Keratinocyte (primary cell): ENCODE measurements around the gene LAMC3. TPM values are rescaled to one million over a fixed set of nuclear protein-coding genes. Genes with fewer than 3 reads are reported as not detected.
"Not testable (repeated sequence)": the region's sequence is repeated elsewhere in the genome, so short reads cannot be mapped to it uniquely, and the experiment has no call there.

ENCODE experiments used
- DNase-seq: peaks from one replicate; pipeline ENCODE4 v3.0.0-alpha.2; 2011; ENCODE audit warnings: low read depth, missing footprints, low spot score
- FAIRE-seq: peaks from 2 replicates; lab custom pipeline; 2011; peaks lifted over from hg19 to GRCh38; lab: Jason Lieb, UNC
- H2AFZ ChIP-seq: 2 replicates; pipeline ENCODE4 v1.6.0; 2012; ENCODE audit warnings: low read length, control low read depth, inconsistent platforms; ENCODE audit not compliant: control insufficient read depth
- H3K27ac ChIP-seq: 2 replicates; pipeline ENCODE4 v1.5.1; 2011; ENCODE audit warnings: low read length; ENCODE audit not compliant: control insufficient read depth, insufficient read depth
- H3K27me3 ChIP-seq: 3 replicates; pipeline ENCODE4 v1.6.0; 2011; ENCODE audit warnings: low read length; ENCODE audit not compliant: control insufficient read depth, insufficient read depth; ENCODE audit errors: extremely low read depth
- H3K36me3 ChIP-seq, 2 experiments: 2 replicates in 1 of 2; 3 replicates in 1 of 2; pipeline ENCODE4 v1.5.1; 2011; ENCODE audit warnings: low read length in 2 of 2, mild to moderate bottlenecking in 1 of 2; ENCODE audit not compliant: control insufficient read depth in 2 of 2, insufficient read depth in 2 of 2; ENCODE audit errors: extremely low read depth in 1 of 2
- H3K4me1 ChIP-seq: 3 replicates; pipeline ENCODE4 v1.5.1; 2011; ENCODE audit warnings: low read length; ENCODE audit not compliant: control insufficient read depth, insufficient read depth; ENCODE audit errors: extremely low read depth
- H3K4me2 ChIP-seq: 3 replicates; pipeline ENCODE4 v1.6.0; 2011; ENCODE audit warnings: low read depth, low read length; ENCODE audit not compliant: control insufficient read depth, insufficient read depth; ENCODE audit errors: extremely low read depth
- H3K4me3 ChIP-seq, 3 experiments: fragments of 200-600 bp in 1 of 3; sonication (generic) in 1 of 3; 2 replicates in 2 of 3; 3 replicates in 1 of 3; pipeline ENCODE4 v1.5.1; 2011 to 2016; ENCODE audit warnings: low read length in 3 of 3, mild to moderate bottlenecking in 3 of 3, control low read depth in 2 of 3, inconsistent platforms in 1 of 3, low read depth in 1 of 3, mixed read lengths in 1 of 3, mixed run types in 1 of 3, moderate library complexity in 1 of 3; ENCODE audit not compliant: control insufficient read depth in 2 of 3, insufficient read depth in 2 of 3; ENCODE audit errors: extremely low read depth in 1 of 3
- H3K79me2 ChIP-seq: 2 replicates; pipeline ENCODE4 v1.6.0; 2012; ENCODE audit warnings: low read length; ENCODE audit not compliant: control insufficient read depth, insufficient read depth
- H3K9ac ChIP-seq: 3 replicates; pipeline ENCODE4 v1.6.0; 2011; ENCODE audit warnings: low read length; ENCODE audit not compliant: control insufficient read depth, insufficient read depth; ENCODE audit errors: extremely low read depth
- H3K9me1 ChIP-seq: 3 replicates; pipeline ENCODE4 v1.6.0; 2011; ENCODE audit warnings: low read length; ENCODE audit not compliant: control insufficient read depth, insufficient read depth; ENCODE audit errors: extremely low read depth
- H3K9me3 ChIP-seq: 2 replicates; pipeline ENCODE4 v1.5.1; 2012; ENCODE audit warnings: low read depth, low read length; ENCODE audit not compliant: control insufficient read depth
- H4K20me1 ChIP-seq: 3 replicates; pipeline ENCODE4 v1.6.0; 2011; ENCODE audit warnings: low read length; ENCODE audit not compliant: control insufficient read depth, insufficient read depth; ENCODE audit errors: extremely low read depth
- EZH2 ChIP-seq: IDR thresholded peaks from one replicate; pipeline ENCODE4 v1.6.1; 2012; ENCODE audit warnings: inconsistent platforms, mild to moderate bottlenecking, low read length, moderate library complexity
- dilution Hi-C: fragments of 300-500 bp; cut with MboI; formaldehyde crosslinking; loops from one replicate; pipeline ENCODE4 v1.7.0; 2020; ENCODE audit warnings: low sequenced_read_pairs; ENCODE audit not compliant: extremely low pct_ligation_motif_present
- polyA plus RNA-seq, 5 experiments: library from polyadenylated mRNA; depleted of rRNA in 3 of 5; stranded (reverse) in 3 of 5; stranded (forward) in 1 of 5; unstranded in 1 of 5; fragments of >200 nt; gene quantifications; 1 replicate in 1 of 5; 2 replicates in 3 of 5; 3 replicates in 1 of 5; pipeline versions ENCODE4 v1.2.1 to v1.2.3, GENCODE V29; 2011 to 2012; ENCODE audit warnings: missing spikeins in 2 of 5, low read depth in 1 of 5, low replicate concordance in 1 of 5
- TF ChIP-seq, protein P1 (sequence below), 3 experiments: IDR thresholded peaks in 1 of 3; conservative IDR thresholded peaks in 1 of 3; optimal IDR thresholded peaks in 1 of 3; 2 replicates in 2 of 3; 3 replicates in 1 of 3; pipeline versions ENCODE3 to v1.5.1; 2011; ENCODE audit warnings: low read length in 3 of 3, mild to moderate bottlenecking in 3 of 3, moderate library complexity in 2 of 3, control low read depth in 1 of 3, inconsistent platforms in 1 of 3; ENCODE audit not compliant: insufficient read depth in 2 of 3; ENCODE audit errors: extremely low read depth in 1 of 3

LAMC3 gene
- polyA plus RNA-seq, 1 donor (not counting 4 experiments of a cell fraction or from before 2014, with no cell fraction given), result not detected

DNA sequence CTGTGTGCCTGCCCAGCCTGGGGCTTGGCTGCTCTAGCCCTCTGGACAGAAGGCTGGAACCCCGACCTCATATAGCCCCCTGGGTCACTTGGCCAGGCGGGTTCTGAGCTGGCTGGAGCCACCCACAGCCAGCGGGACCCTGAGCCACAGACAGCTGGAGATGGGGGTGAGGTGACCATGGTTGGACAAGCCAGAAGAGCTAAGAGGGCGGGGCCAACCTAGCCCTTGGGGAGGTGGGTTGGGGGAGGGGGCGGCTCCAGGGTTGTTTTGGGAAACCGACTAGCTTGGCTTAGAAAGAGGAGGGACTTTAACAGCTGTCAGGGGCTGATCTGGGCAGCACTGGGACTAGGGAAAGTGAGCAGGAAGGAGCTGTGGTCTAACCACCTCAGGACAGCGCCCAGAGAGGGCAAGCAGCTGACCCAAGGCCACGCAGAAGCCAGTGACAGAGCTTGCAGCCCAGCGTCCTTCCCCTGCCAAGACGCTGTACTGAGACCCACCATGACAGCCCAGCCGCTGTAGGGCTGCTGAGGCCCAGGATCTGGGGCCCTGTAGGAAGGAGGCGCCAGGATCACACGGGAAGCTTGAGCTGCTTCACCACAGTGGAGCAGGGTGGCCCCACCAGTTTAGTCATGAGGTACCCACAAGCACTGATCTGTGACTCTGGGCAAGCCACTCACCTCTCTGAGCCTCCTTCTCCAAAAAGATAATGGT lies 89.6 kb downstream of the LAMC3 start:
- dilution Hi-C loops, result no loop called here

DNA sequence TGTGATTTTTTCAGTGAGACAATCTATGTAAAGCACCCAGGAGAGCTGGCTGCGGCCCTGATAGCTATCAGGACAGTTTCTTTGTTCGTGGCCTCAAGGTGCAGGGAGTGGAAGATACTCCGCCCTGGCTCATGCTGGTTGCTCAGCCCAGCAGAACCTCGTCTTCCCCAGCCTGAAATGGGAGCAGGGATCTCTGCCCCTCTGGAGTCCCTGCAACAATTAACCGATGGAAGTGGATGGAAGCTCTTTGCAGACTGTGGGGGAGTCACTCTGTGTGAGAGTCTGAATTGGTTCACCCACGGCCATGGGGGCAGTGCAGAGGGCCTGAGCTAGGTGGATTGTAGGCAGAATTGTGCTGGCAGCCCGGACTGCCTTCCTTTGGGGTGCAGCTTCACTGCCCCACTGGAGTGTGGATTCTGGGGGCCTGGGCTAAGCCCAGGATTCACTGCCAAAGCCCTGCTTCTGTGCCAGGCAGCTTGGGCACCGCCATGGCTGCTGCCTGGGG lies 90.2 kb downstream of the LAMC3 start:
- H3K4me3 ChIP-seq, result no peak overlapping the region
- no peak overlapping the region for H3K4me2 ChIP-seq
- peaks cover 6% of the 10 kb centered on the region for H3K4me1 ChIP-seq
- H2AFZ ChIP-seq, result no peak overlapping the region
- no peaks in the 10 kb centered on the region for H4K20me1 ChIP-seq
- no peak for FAIRE-seq
- no peaks in the 10 kb centered on the region for H3K36me3 ChIP-seq
- no peak overlapping the region for H3K27ac ChIP-seq
- no peaks in the 10 kb centered on the region for H3K9me1 ChIP-seq
- TF ChIP-seq, protein P1, sequence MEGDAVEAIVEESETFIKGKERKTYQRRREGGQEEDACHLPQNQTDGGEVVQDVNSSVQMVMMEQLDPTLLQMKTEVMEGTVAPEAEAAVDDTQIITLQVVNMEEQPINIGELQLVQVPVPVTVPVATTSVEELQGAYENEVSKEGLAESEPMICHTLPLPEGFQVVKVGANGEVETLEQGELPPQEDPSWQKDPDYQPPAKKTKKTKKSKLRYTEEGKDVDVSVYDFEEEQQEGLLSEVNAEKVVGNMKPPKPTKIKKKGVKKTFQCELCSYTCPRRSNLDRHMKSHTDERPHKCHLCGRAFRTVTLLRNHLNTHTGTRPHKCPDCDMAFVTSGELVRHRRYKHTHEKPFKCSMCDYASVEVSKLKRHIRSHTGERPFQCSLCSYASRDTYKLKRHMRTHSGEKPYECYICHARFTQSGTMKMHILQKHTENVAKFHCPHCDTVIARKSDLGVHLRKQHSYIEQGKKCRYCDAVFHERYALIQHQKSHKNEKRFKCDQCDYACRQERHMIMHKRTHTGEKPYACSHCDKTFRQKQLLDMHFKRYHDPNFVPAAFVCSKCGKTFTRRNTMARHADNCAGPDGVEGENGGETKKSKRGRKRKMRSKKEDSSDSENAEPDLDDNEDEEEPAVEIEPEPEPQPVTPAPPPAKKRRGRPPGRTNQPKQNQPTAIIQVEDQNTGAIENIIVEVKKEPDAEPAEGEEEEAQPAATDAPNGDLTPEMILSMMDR (optimal IDR thresholded peaks at IDR 0.05 in 1 of 3, IDR thresholded peaks at IDR 0.05 in 1 of 3, conservative IDR thresholded peaks at IDR 0.05 in 1 of 3; ENCODE audit: extremely low read depth in 1 of 3, insufficient read depth in 2 of 3, low read length in 3 of 3), result no peak
- TF ChIP-seq EZH2, result no peak
- dilution Hi-C loops, result no loop called here
- H3K9ac ChIP-seq, result no peak overlapping the region
- no peak for DNase-seq
- peaks cover 40% of the 10 kb centered on the region for H3K27me3 ChIP-seq
- no peaks in the 10 kb centered on the region for H3K9me3 ChIP-seq
- H3K79me2 ChIP-seq, result no peaks in the 10 kb centered on the region

More for the DNA sequence above, 89.6 kb downstream of the LAMC3 start:
- Histone ChIP-seq H4K20me1 (no peaks in the 10 kb centered on the region), H3K27me3 (peaks cover 40% of the 10 kb centered on the region), H3K27ac (no peak overlapping the region), H2AFZ (no peak overlapping the region), H3K4me2 (no peak overlapping the region), H3K4me1 (peaks cover 6% of the 10 kb centered on the region), H3K9ac (no peak overlapping the region), H3K9me3 (no peaks in the 10 kb centered on the region), H3K79me2 (no peaks in the 10 kb centered on the region), H3K36me3 (no peaks in the 10 kb centered on the region), H3K9me1 (no peaks in the 10 kb centered on the region), H3K4me3 (no peak overlapping the region)
- no peak for TF ChIP-seq EZH2
- TF ChIP-seq, protein P1 (optimal IDR thresholded peaks at IDR 0.05 in 1 of 3, IDR thresholded peaks at IDR 0.05 in 1 of 3, conservative IDR thresholded peaks at IDR 0.05 in 1 of 3; ENCODE audit: extremely low read depth in 1 of 3, insufficient read depth in 2 of 3, low read length in 3 of 3), result no peak
- no peak for DNase-seq
- FAIRE-seq, result no peak

DNA sequence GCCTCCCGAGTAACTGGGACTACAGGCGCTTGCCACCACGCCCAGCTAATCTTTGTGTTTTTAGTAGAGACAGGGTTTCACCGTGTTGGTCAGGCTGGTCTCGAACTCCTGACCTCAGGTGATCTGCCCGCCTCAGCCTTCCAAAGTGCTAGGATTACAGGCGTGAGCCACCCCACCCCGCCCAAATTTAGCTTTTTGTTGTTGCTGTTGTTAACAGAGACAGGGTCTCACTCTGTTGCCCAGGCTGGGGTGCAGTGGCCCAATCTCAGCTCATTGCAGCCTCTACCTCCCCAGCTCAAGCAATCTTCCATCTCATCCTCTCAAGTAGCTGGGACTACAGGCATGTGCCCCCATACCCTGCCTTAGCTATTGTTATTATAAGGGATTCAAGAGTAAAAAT lies 90.9 kb downstream of the LAMC3 start:
- H3K9ac ChIP-seq, H3K9me1 ChIP-seq, H3K4me1 ChIP-seq, H3K27ac ChIP-seq, H3K79me2 ChIP-seq, FAIRE-seq, H3K4me2 ChIP-seq, DNase-seq, H4K20me1 ChIP-seq, dilution Hi-C loops, H3K4me3 ChIP-seq, H3K36me3 ChIP-seq, H2AFZ ChIP-seq, H3K9me3 ChIP-seq: not testable (repeated sequence)
- H3K27me3 ChIP-seq, result peaks cover 38% of the 10 kb centered on the region
